GM12891 (cell line): ENCODE results near the gene TMEM185B.

Experiments
- POLR2A ChIP-seq: IDR thresholded peaks from 2 replicates; pipeline ENCODE4 v1.6.1; 2011; ENCODE audit warnings: low read depth, low read length, control low read depth
- POLR2AphosphoS5 ChIP-seq: IDR thresholded peaks from 2 replicates; pipeline ENCODE4 v1.6.1; 2011; ENCODE audit warnings: low read depth, low read length, control low read depth
- POU2F2 ChIP-seq: IDR thresholded peaks from 2 replicates; pipeline ENCODE4 v1.6.1; 2011; ENCODE audit warnings: low read depth, mild to moderate bottlenecking, control low read depth, low read length, moderate library complexity
- TAF1 ChIP-seq: IDR thresholded peaks from 2 replicates; pipeline ENCODE4 v1.6.1; 2011; ENCODE audit warnings: low read depth, low read length, control low read depth

- no peak for TF ChIP-seq POLR2A
- no peak for TF ChIP-seq POLR2AphosphoS5
- no peak for TF ChIP-seq POU2F2
- no peak for TF ChIP-seq TAF1
Measured at GRCh38 chr2:120195553-120195952, 27.6 kb downstream of the TMEM185B start.
